ENCODE data around the gene TAF7. TPM values are rescaled to one million over a fixed set of nuclear protein-coding genes. Genes with fewer than 3 reads are reported as not detected.

Gene TAF7
- total RNA-seq, 2 experiments from 2014 or later = 57.1 to 58.0 TPM

Other genes with a start within 250 kb of the TAF7 start
- not detected for gene PCDHB2, start 226.2 kb downstream of the TAF7 start, total RNA-seq
- gene PCDHB3, start 220.3 kb downstream of the TAF7 start, total RNA-seq = not detected
- gene PCDHB4, start 199.0 kb downstream of the TAF7 start, total RNA-seq = not detected
- gene PCDHB5, start 185.6 kb downstream of the TAF7 start, total RNA-seq = not detected
- gene PCDHB6, start 170.7 kb downstream of the TAF7 start, total RNA-seq = not detected
- gene PCDHB7, start 148.1 kb downstream of the TAF7 start, total RNA-seq = not detected
- not detected for gene PCDHB8, start 143.0 kb downstream of the TAF7 start, total RNA-seq
- not detected for gene PCDHB16, start 138.4 kb downstream of the TAF7 start, total RNA-seq
- not detected for gene PCDHB9, start 133.6 kb downstream of the TAF7 start, total RNA-seq
- not detected for gene PCDHB10, start 128.4 kb downstream of the TAF7 start, total RNA-seq
- gene PCDHB11, start 121.2 kb downstream of the TAF7 start, total RNA-seq = not detected
- gene PCDHB12, start 112.1 kb downstream of the TAF7 start, total RNA-seq = not detected
- gene PCDHB13, start 106.9 kb downstream of the TAF7 start, total RNA-seq = not detected
- not detected for gene PCDHB14, start 97.4 kb downstream of the TAF7 start, total RNA-seq
- not detected for gene PCDHB15, start 75.4 kb downstream of the TAF7 start, total RNA-seq
- under 1 TPM; 0.19 to 0.21 TPM for gene SLC25A2, start 16.7 kb downstream of the TAF7 start, total RNA-seq
- gene PCDHGA1, start 9.7 kb upstream of the TAF7 start, total RNA-seq = under 1 TPM; 0.04 to 0.06 TPM
- under 1 TPM in 1 of 2 experiments, not detected in 1; 0.04 TPM for gene PCDHGA2, start 18.0 kb upstream of the TAF7 start, total RNA-seq
- gene PCDHGA3, start 23.0 kb upstream of the TAF7 start, total RNA-seq = not detected
- gene PCDHGB1, start 29.3 kb upstream of the TAF7 start, total RNA-seq = not detected
- gene PCDHGA4, start 34.2 kb upstream of the TAF7 start, total RNA-seq = under 1 TPM in 1 of 2 experiments, not detected in 1; 0.15 TPM
- under 1 TPM; 0.23 to 0.25 TPM for gene PCDHGB2, start 39.2 kb upstream of the TAF7 start, total RNA-seq
- gene PCDHGA5, start 43.4 kb upstream of the TAF7 start, total RNA-seq = under 1 TPM; 0.06 to 0.13 TPM
- under 1 TPM; 0.17 to 0.19 TPM for gene PCDHGB3, start 49.5 kb upstream of the TAF7 start, total RNA-seq
- gene PCDHGA6, start 53.1 kb upstream of the TAF7 start, total RNA-seq = under 1 TPM; 0.06 to 0.13 TPM
- gene PCDHGA7, start 62.0 kb upstream of the TAF7 start, total RNA-seq = under 1 TPM in 1 of 2 experiments, not detected in 1; 0.06 TPM
- gene PCDHGB4, start 66.9 kb upstream of the TAF7 start, total RNA-seq = under 1 TPM; 0.04 to 0.06 TPM
- gene PCDHGA8, start 71.8 kb upstream of the TAF7 start, total RNA-seq = not detected
- under 1 TPM; 0.15 to 0.19 TPM for gene PCDHGB5, start 77.2 kb upstream of the TAF7 start, total RNA-seq
- gene PCDHGA9, start 82.0 kb upstream of the TAF7 start, total RNA-seq = not detected
- under 1 TPM; 0.04 to 0.06 TPM for gene PCDHGB6, start 87.2 kb upstream of the TAF7 start, total RNA-seq
- gene PCDHGA10, start 92.2 kb upstream of the TAF7 start, total RNA-seq = under 1 TPM; 0.08 to 0.11 TPM
- gene PCDHGB7, start 96.9 kb upstream of the TAF7 start, total RNA-seq = not detected
- gene PCDHGA11, start 100.3 kb upstream of the TAF7 start, total RNA-seq = not detected
- gene PCDHGA12, start 109.7 kb upstream of the TAF7 start, total RNA-seq = under 1 TPM; 0.08 to 0.10 TPM
- under 1 TPM in 1 of 2 experiments, not detected in 1; 0.13 TPM for gene PCDHGC3, start 155.2 kb upstream of the TAF7 start, total RNA-seq
- not detected for gene PCDHGC4, start 164.2 kb upstream of the TAF7 start, total RNA-seq
- gene PCDHGC5, start 168.3 kb upstream of the TAF7 start, total RNA-seq = not detected